ENCODE data around the gene TRPM2. TPM values are rescaled to one million over a fixed set of nuclear protein-coding genes. Genes with fewer than 3 reads are reported as not detected.

TRPM2 gene
- total RNA-seq, 6 experiments from 2014 or later, result 0.92 to 2.0 (median 1.2) TPM

DNA sequence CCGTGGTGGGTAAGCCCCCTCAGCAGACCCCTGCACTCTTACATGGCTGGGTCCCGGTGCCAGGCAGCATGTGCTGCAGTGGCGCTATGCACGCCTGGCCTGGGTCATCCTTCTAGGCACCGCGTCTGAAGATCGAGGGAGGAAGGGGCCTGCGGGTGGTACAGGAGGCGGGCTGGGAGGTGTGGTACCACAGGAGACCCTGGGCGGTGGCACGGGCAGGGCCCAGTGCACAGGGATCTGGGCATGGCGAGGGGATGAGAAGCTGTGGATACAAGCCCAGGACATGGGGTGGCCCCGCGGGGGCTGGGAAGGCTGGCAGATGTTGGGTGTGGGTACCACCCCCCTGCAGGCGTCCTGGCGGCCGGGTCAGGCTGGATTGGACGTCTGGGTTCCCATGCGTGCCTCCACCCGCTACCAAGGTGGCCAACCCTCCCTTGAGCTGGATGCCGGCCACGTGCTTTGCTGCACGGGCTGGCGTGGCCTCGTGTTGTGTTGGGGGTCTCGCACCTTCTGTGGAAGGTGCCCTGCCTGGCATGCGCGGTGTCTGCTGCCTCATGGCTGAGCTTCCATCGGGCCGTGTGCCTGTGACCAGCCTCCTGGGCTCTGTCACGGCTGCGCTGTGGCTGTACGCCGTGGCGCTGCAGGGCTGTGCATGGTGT is 33.9 kb upstream of the TRPM2 start:
- Histone ChIP-seq H3K4me1 (no peaks in the 10 kb centered on the region), H3K9me3 (no peaks in the 10 kb centered on the region), H3K27me3 (no peaks in the 10 kb centered on the region), H3K36me3 (peaks cover 0 to 25% (median 0%) of the 10 kb centered on the region in 4 donors), H3K4me3 (no peak overlapping the region), H3K27ac (no peak overlapping the region)
- TF ChIP-seq, protein P1, sequence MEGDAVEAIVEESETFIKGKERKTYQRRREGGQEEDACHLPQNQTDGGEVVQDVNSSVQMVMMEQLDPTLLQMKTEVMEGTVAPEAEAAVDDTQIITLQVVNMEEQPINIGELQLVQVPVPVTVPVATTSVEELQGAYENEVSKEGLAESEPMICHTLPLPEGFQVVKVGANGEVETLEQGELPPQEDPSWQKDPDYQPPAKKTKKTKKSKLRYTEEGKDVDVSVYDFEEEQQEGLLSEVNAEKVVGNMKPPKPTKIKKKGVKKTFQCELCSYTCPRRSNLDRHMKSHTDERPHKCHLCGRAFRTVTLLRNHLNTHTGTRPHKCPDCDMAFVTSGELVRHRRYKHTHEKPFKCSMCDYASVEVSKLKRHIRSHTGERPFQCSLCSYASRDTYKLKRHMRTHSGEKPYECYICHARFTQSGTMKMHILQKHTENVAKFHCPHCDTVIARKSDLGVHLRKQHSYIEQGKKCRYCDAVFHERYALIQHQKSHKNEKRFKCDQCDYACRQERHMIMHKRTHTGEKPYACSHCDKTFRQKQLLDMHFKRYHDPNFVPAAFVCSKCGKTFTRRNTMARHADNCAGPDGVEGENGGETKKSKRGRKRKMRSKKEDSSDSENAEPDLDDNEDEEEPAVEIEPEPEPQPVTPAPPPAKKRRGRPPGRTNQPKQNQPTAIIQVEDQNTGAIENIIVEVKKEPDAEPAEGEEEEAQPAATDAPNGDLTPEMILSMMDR (IDR thresholded peaks at IDR 0.05), result no peak
- TF ChIP-seq POLR2A (IDR thresholded peaks at IDR 0.05), result no peak
- no CpG with 5 or more reads among the region's 35 CpGs for WGBS (ENCODE audit: insufficient coverage, low coverage, low lambda C conversion rate, missing lambda C conversion rate)
- DNase-seq, result no peak
- intact Hi-C loops (cut with DNase I), result no loop called here
- no peak for ATAC-seq

DNA sequence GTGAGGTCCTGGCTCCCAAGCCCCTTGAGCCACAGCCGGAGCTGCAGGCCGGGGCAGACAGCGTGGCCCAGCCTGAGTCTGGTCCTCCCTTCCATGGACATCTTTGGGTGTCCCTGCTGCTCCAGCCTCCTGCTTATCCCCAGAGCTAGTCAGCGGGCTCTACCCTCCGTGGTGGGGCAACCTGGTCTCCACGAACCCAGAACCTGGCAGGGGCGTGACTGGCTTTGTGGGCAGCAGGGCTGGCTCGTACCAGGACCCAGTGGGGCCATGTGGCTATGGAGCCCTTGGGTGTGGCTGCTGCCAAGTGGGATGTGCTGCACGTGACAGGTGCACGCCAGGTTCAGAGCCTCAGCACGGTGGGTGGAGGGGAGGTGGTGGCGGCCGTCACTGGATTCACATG is 32.6 kb upstream of the TRPM2 start:
- Histone ChIP-seq H3K9me3 (no peaks in the 10 kb centered on the region), H3K27ac (no peak overlapping the region), H3K4me3 (no peak overlapping the region), H3K36me3 (peaks cover 0 to 33% (median 0%) of the 10 kb centered on the region in 4 donors), H3K4me1 (no peaks in the 10 kb centered on the region), H3K27me3 (no peaks in the 10 kb centered on the region)
- DNase-seq, result no peak
- WGBS (ENCODE audit: insufficient coverage, low coverage, low lambda C conversion rate, missing lambda C conversion rate), result no CpG with 5 or more reads among the region's 13 CpGs
- TF ChIP-seq, protein P1 (IDR thresholded peaks at IDR 0.05), result no peak
- no peak for TF ChIP-seq POLR2A (IDR thresholded peaks at IDR 0.05)
- intact Hi-C loops (cut with DNase I), result no loop called here
- ATAC-seq, result no peak

DNA sequence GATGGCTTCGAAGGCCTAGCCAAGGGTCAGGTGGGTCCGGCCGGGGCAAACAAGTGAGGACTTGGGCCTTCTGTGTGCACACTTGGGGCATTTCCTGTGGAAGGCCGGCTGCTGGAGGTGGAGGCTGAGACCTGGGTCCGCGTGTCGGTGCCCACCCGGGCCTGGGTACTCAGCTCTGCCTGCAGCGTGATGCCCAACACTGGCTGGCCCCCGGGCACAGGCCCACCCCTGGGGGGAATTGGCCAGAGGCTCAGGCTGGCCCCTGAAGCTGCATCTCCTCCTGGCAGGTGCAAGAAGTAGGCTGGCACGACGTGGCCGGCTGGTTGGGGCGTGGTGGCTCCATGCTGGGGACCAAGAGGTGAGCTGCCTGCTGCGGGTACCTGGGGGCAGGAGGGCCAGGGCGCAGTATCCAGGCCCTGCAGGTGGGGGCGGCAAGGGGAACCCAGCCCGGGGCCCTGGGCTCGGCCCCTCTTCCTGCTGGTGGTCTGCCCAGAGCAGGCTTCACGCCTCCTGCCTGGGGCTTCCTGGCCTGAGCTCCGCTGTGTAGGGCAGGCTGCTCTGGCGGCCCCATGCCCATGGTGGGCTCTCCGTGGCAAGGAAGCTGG is 31.5 kb upstream of the TRPM2 start:
- DNase-seq (no peak), ATAC-seq (no peak)
- Histone ChIP-seq H3K27ac (no peak overlapping the region), H3K4me1 (no peaks in the 10 kb centered on the region), H3K4me3 (no peak overlapping the region), H3K27me3 (no peaks in the 10 kb centered on the region), H3K9me3 (no peaks in the 10 kb centered on the region), H3K36me3 (peaks cover 0 to 33% (median 0%) of the 10 kb centered on the region in 4 donors)
- WGBS (ENCODE audit: insufficient coverage, low coverage, low lambda C conversion rate, missing lambda C conversion rate), result 87% methylated on average over 4 of the region's 23 CpGs
- TF ChIP-seq, protein P1 (IDR thresholded peaks at IDR 0.05), result no peak
- TF ChIP-seq POLR2A (IDR thresholded peaks at IDR 0.05), result no peak
- intact Hi-C loops (cut with DNase I), result no loop called here

DNA sequence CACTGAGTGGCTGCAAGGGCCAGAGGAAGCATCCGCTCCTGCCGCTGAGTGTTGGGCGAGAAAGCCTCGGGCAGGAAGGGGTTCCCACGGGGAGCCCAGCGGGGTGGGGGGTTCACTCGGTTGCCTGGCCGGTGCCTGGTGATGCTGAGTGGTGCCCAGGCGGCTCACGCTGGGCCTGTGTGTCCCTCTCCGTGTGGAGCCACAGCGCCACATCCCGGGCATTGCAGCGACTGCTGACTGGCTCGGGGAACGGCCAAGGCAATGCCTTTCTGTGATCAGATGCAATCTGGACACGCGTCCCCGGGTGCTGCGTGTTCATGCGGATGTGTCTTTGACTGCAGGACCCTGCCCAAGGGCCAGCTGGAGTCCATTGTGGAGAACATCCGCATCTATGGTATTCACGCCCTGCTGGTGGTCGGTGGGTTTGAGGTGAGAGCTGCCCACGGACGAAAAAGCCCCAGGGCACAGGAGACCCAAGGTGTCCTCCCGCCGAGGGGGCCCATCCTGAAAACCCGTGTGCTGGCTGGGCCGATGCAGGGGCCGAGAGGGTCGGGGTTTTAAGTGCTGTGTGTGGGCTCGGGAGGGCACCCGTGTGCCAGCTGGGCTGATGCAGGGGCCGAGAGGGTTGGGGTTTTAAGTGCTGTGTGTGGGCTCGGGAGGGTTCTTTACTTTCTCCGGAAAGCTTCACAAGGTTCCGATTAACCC is 30.6 kb upstream of the TRPM2 start:
- no peak for DNase-seq
- no peak overlapping the region for H3K4me3 ChIP-seq
- intact Hi-C loops (cut with DNase I), result no loop called here

More for the DNA sequence above, 30.6 kb upstream of the TRPM2 start:
- no peaks in the 10 kb centered on the region for H3K27me3 ChIP-seq
- no peaks in the 10 kb centered on the region for H3K9me3 ChIP-seq
- no peaks in the 10 kb centered on the region for H3K4me1 ChIP-seq
- H3K36me3 ChIP-seq, result peaks cover 0 to 33% (median 0%) of the 10 kb centered on the region in 4 donors
- TF ChIP-seq, protein P1 (IDR thresholded peaks at IDR 0.05), result no peak
- TF ChIP-seq POLR2A (IDR thresholded peaks at IDR 0.05), result no peak
- no peak for ATAC-seq
- WGBS (ENCODE audit: insufficient coverage, low coverage, low lambda C conversion rate, missing lambda C conversion rate), result 90% methylated on average over 3 of the region's 38 CpGs
- no peak overlapping the region for H3K27ac ChIP-seq
